GM19438 (cell line): ENCODE data around the gene KANK3.
"Not testable (repeated sequence)": the region's sequence is repeated elsewhere in the genome, so short reads cannot be mapped to it uniquely, and the experiment has no call there.

ENCODE experiments used
- ATAC-seq: cut with Tn5 transposase; IDR thresholded peaks from one replicate; pipeline ENCODE4 v1.9.1; 2021; ENCODE audit warnings: low read depth; ENCODE audit not compliant: unreplicated experiment

The KANK3 gene

DNA sequence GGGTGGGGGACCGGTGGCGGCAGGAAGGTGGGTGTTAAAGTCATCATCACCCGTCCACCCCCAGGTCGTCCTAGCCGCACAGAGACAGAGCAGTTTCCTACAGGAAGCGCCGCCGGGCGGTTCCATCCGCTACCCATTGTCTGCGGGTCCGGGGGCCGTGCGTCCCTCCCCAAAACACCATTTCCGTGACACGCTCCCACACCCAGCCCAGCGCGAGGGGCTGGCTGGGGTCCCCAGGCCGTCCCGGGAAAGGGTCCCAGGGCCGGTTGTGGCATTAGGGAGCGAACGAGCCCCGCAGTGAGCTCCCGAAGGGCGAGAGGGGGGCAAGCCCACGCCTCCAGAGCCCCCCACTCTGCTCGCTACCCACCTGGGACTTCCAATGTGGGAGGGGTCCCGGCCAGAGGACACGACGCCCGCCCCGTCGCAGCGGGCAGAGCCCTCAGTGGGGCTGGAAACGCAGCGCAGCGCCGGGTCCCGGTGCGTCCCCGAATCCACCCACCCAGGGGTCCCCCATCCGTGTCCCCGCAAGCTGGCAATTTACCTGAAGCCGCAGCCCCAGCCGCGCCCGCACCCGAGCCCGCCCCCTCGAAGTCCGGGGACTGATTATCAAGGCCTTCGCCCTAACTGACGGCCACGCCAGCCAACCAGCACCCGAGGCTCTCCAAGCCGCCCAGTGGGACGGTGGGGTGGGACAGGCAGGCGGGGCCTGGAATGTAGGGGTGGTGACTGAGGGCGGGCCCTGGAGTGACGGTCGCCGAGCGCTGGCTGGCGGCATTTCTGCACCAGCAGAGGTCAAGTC lies at the start of gene KANK3:
Gene KANK3, minus strand, starts transcription at position 579 of the 799 bp plus-strand sequence. CDS start 5,434 bp downstream, outside the sequence.
- peak; percentile 95 for ATAC-seq

- no peak for ATAC-seq
Observed at GRCh38 chr19:8392017-8392591, 49.0 kb upstream of the KANK3 start.

DNA sequence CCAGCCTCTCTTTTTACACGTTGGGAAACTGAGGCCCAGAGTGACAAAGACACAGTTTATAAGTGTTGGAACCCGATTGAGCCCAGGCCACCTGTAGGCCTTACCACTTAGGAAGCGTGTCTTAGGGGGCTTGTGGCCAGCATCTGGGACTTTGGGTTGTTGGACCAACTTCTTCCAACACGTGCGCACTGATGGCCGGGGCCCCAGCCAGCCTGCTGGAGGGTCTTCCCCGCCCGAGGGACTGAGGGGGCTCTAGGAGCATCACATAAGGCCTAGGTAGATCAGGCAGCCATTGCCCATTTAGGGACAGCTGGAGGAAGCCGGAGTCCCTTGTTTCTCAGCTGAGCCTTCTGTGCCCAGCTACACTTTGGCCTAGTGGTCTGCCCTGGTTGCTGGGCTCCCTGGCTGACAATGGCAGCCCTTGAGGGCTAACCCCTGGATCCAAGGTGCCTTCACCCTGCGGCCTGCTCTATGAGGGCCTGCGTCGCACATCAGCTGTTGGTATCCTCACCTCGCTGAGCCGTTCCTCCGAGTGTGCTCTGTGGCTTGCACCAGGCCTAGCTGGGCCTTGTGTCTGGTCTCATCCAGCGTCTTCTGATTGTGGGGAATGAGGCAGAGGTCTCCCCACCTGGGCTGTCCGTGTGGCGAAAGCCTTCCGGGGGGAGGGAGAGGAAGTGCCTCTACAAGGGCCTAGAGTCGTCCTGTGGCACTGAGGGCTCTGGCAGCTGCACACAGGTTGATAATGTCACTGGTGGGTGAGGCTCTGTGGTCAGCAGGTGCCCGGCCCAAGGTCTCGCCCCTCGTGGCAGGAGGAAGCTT lies 48.3 kb upstream of the KANK3 start:
- no peak for ATAC-seq

- peak; percentile 45 for ATAC-seq
Observed at GRCh38 chr19:8390617-8390981, 47.5 kb upstream of the KANK3 start.

GRCh38 chr19:8389891-8390616 lies 47.0 kb upstream of the KANK3 start, which contains the start of gene RAB11B:
Gene RAB11B (plus strand): TSS chr19:8390360. CDS start chr19:8390417, 57 bp downstream.
- ATAC-seq: peak; percentile 88

DNA sequence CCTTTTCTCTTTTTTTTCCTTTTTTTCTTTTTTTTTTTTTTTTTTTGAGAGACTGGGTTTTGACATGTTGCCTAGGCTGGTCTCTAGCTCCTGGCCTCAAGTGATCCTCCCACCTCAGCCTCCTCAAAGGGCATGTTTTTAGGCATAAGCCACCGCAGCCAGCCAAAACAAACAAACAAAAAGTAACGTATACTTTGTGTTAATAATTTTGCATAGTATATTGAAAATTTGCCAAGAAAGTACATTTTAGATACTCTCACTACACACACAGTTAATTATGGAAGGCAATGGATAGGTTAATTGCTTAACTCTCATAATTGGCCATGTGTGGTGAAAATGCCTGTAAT lies 45.5 kb upstream of the KANK3 start:
- ATAC-seq: no peak

GRCh38 chr19:8387688-8388611 lies 44.9 kb upstream of the KANK3 start:
- ATAC-seq: no peak

- ATAC-seq: no peak
Observed at GRCh38 chr19:8386990-8387389, 43.9 kb upstream of the KANK3 start.

DNA sequence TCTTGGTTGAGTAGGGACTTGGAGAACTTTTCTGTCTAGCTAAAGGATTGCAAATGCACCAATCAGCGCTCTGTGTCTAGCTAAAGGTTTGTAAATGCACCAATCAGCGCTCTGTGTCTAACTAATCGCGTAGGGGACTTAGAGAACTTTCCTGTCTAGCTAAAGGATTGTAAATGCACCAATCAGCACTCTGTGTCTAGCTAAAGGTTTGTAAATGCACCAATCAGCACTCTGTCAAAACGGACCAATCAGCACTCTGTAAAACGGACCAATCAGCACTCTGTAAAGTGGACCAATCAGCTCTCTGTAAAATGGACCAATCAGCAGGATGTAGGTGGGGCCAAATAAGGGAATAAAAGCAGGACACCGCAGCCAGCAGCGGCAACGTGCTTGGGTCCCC lies 43.4 kb upstream of the KANK3 start:
- not testable (repeated sequence) for ATAC-seq

DNA sequence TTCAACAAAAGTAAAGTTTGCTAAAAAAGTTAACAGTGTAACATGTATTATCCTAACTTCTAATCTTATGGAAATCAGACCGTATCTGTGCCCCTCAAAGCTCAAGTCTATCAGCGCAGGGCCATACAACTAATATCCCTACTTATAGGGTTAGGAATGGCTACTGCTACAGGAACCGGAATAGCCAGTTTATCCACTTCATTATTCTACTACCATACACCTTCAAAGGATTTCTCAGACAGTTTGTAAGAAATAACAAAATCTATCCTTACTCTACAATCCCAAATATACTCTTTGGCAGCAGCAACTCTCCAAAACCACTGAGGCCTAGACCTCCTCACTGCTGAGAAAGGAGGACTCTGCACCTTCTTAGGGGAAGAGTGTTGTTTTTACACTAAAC lies 42.5 kb upstream of the KANK3 start:
- not testable (repeated sequence) for ATAC-seq

- not testable (repeated sequence) for ATAC-seq
Observed at GRCh38 chr19:8385103-8385502, 42.0 kb upstream of the KANK3 start.

DNA sequence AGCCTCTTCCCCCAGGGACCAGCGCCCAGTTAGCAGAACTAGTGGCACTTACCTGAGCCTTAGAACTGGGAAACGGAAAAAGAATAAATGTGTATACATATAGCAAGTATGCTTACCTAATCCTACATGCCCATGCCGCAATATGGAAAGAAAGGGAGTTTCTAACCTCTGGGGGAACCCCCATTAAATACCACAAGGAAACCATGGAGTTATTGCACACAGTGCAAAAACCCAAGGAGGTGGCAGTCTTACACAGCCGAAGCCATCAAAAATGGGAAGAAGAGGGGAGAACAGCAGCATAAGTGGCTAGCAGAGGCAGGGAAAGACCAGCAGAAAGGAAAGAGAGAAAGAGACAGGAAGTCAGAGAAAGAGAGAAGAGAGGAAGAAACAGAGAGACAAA lies 41.5 kb upstream of the KANK3 start:
- ATAC-seq: not testable (repeated sequence)

- ATAC-seq: not testable (repeated sequence)
Observed at GRCh38 chr19:8379156-8379891, 36.3 kb upstream of the KANK3 start.

DNA sequence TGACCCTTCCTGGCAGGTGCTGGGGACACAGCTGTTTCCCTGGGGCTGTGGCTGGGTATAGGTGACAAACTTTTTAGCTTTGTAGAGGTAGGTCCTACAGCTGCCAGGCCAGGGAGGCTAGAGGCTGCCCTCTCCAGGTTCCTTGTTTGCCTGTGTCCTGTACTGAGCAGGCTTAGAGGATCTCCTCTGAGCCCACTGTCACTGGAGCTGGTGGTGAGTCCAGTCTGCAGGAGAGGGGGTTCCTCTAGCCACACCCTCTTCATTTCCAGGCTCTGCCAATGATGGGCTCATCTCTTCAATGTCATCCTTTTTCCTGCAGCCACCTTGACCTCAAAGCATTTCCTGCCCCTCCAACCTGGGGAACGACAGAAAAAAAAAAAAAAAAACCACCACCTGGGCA lies 34.5 kb upstream of the KANK3 start:
- ATAC-seq: no peak

DNA sequence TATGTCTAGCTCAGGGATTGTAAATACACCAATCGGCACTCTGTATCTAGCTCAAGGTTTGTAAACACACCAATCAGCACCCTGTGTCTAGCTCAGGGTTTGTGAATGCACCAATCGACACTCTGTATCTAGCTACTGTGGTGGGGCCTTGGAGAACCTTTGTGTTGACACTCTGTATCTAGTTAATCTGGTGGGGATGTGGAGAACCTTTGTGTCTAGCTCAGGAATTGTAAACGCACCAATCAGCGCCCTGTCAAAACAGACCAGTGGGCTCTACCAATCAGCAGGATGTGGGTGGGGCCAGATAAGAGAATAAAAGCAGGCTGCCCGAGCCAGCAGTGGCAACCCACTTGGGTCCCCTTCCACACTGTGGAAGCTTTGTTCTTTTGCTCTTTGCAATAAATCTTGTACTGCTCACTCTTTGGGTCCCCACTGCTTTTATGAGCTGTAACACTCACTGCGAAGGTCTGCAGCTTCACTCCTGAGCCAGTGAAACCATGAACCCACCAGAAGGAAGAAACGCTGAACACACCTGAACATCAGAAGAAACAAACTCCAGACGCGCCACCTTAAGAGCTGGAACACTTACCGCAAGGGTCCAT lies 33.4 kb upstream of the KANK3 start:
- not testable (repeated sequence) for ATAC-seq

- ATAC-seq: not testable (repeated sequence)
Observed at GRCh38 chr19:8375766-8376165, 32.7 kb upstream of the KANK3 start.

DNA sequence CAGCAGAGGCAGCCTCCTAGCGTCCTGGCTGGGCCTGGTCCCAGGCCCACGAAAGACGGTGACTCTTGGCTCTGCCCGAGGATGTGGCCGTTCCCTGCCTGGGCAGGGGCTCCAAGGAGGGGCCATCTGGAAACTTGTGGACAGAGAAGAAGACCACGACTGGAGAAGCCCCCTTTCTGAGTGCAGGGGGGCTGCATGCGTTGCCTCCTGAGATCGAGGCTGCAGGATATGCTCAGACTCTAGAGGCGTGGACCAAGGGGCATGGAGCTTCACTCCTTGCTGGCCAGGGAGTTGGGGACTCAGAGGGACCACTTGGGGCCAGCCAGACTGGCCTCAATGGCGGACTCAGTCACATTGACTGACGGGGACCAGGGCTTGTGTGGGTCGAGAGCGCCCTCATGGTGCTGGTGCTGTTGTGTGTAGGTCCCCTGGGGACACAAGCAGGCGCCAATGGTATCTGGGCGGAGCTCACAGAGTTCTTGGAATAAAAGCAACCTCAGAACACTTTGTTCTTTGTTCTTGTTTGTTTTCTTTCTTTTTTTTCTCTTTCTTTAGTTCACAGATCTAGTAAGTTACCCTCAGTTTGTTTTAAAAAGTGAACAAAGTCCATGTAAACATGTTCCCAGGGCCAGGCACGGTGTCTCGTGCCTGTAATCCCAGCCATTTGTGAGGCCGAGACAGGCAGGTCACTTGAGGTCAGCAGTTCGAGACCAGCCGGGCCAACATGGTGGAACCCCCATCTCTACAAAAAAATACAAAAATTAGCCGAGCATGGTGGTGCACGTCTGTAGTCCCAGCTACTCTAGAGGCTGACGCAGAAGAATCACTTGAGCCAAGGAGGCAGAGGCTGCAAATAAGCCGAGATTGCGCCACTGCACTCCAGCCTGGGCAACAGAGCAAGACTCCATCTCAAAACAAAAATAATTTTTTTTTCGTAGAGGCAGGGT lies 31.1 kb upstream of the KANK3 start:
- no peak for ATAC-seq
